ENCODE results near the gene TMEM203. TPM values are rescaled to one million over a fixed set of nuclear protein-coding genes. Genes with fewer than 3 reads are reported as not detected.

TMEM203 gene
- total RNA-seq, 4 donors from 2014 or later: 23.1 to 47.9 (median 30.0) TPM

DNA sequence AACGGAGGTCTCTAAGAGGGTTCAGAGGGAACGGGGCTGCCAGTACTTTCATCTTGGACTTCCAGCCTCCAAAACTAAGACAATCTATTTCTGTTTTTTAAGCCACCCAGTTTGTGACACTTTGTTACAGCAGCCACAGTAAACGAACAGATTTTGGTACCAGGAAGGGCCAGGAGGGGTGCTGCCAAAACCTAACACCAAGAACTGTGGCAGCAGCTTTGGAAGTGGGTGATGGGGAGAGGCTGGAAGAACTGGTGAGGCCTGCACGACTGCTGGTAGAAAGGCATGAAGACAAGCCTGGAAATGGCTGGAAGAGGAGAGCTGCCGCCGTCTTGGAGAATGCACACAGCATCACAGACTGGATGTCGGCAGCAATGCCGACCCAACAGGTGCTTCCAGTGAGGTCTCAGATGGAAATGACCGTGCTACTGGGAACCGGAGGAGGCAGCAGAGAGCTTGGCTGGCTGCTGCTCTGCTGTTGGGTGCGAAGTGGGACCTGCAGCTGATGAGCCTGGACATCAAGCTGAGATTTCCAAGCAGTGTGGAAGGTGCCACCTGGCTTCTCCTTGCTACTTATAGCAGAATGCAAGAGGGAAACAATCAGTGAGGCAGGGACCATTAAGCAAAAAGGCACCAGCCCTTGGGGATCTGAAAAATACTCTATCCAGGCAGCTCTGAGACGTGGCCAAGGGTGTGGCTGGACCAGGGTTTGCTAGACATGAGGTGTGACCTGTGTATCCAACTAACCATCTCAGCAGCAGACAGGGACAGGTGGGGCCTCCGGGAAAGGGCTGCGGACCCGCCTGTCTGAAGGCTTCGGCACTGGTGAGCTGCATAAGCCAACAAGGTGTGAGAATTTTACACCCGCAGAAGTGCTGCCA lies 28.9 kb downstream of the TMEM203 start:
- no peak for DNase-seq (ENCODE audit: low spot score in 2 of 2)
- 51 to 61% methylated on average over 16 to 17 of the region's 17 CpGs for WGBS, 2 donors
- Histone ChIP-seq H3K27me3 (peaks cover 0 to under 1% of the 10 kb centered on the region in 2 donors), H3K9me3 (no peaks in the 10 kb centered on the region), H3K4me3 (no peak overlapping the region), H3K36me3 (peaks cover 3 to 48% (median 24%) of the 10 kb centered on the region in 3 donors), H3K4me1 (peaks cover 0 to 8% (median 0%) of the 10 kb centered on the region in 4 donors), H3K27ac (no peak overlapping the region)
- TF ChIP-seq POLR2A (IDR thresholded peaks at IDR 0.05): no peak
- TF ChIP-seq EP300 (IDR thresholded peaks at IDR 0.05): no peak
- TF ChIP-seq, protein P1, sequence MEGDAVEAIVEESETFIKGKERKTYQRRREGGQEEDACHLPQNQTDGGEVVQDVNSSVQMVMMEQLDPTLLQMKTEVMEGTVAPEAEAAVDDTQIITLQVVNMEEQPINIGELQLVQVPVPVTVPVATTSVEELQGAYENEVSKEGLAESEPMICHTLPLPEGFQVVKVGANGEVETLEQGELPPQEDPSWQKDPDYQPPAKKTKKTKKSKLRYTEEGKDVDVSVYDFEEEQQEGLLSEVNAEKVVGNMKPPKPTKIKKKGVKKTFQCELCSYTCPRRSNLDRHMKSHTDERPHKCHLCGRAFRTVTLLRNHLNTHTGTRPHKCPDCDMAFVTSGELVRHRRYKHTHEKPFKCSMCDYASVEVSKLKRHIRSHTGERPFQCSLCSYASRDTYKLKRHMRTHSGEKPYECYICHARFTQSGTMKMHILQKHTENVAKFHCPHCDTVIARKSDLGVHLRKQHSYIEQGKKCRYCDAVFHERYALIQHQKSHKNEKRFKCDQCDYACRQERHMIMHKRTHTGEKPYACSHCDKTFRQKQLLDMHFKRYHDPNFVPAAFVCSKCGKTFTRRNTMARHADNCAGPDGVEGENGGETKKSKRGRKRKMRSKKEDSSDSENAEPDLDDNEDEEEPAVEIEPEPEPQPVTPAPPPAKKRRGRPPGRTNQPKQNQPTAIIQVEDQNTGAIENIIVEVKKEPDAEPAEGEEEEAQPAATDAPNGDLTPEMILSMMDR (IDR thresholded peaks at IDR 0.05): peak; percentile 12 to 40 (median 26)

DNA sequence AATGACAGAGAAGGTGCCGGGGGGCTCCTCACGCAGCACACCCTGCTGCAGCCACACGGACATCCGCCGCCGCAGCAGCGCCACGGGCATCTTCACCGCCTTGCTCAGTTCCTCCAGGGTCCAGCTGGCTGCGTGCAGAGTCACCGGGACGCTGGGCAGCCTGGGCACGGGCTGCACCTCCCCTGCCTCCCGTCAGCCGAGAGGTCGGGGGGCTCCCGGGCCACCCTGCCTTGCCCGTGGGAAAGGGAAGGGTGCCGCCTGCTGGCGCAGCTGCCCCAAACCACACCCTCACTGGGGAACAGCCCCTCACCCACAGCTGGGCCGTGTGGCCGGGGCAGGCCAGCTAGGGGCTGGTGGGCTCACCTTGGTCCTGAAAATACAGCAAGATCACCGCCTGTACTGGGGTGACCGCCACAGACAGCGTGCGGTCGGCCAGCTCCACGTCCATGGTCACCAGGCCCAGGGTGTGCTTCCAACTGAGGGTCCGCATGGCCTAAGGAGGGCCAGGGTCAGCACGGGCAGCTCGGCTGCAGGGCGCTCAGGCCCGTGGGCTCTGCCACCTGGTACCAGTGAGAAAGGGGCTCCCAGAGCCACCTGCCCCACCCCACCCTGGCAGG lies 30.0 kb downstream of the TMEM203 start:
- WGBS, 2 donors: 40 to 56% methylated on average over 13 to 19 of the region's 33 CpGs
- DNase-seq (ENCODE audit: low spot score in 2 of 2): no peak
- Histone ChIP-seq H3K36me3 (peaks cover 3 to 37% (median 14%) of the 10 kb centered on the region in 3 donors), H3K27me3 (peaks cover 0 to 11% of the 10 kb centered on the region in 2 donors), H3K9me3 (no peaks in the 10 kb centered on the region), H3K4me3 (no peak overlapping the region), H3K27ac (no peak overlapping the region), H3K4me1 (peaks cover 0 to 8% (median 0%) of the 10 kb centered on the region in 4 donors)
- TF ChIP-seq, protein P1 (IDR thresholded peaks at IDR 0.05): no peak
- no peak for TF ChIP-seq EP300 (IDR thresholded peaks at IDR 0.05)
- TF ChIP-seq POLR2A (IDR thresholded peaks at IDR 0.05): no peak

GRCh38 chr9:137174722-137175293 lies 30.6 kb downstream of the TMEM203 start:
- Histone ChIP-seq H3K27me3 (peaks cover 1 to 18% of the 10 kb centered on the region in 2 donors), H3K36me3 (peaks cover 0 to 31% (median 8%) of the 10 kb centered on the region in 3 donors), H3K9me3 (no peaks in the 10 kb centered on the region), H3K4me1 (peaks cover 0 to 10% (median under 1%) of the 10 kb centered on the region in 4 donors), H3K4me3 (no peak overlapping the region), H3K27ac (no peak overlapping the region)
- WGBS, 2 donors: 41 to 45% methylated on average over 11 to 27 of the region's 34 CpGs
- no peak for DNase-seq (ENCODE audit: low spot score in 2 of 2)
- TF ChIP-seq EP300 (IDR thresholded peaks at IDR 0.05) (no peak), POLR2A (IDR thresholded peaks at IDR 0.05) (no peak)
- TF ChIP-seq, protein P1 (IDR thresholded peaks at IDR 0.05): no peak

DNA sequence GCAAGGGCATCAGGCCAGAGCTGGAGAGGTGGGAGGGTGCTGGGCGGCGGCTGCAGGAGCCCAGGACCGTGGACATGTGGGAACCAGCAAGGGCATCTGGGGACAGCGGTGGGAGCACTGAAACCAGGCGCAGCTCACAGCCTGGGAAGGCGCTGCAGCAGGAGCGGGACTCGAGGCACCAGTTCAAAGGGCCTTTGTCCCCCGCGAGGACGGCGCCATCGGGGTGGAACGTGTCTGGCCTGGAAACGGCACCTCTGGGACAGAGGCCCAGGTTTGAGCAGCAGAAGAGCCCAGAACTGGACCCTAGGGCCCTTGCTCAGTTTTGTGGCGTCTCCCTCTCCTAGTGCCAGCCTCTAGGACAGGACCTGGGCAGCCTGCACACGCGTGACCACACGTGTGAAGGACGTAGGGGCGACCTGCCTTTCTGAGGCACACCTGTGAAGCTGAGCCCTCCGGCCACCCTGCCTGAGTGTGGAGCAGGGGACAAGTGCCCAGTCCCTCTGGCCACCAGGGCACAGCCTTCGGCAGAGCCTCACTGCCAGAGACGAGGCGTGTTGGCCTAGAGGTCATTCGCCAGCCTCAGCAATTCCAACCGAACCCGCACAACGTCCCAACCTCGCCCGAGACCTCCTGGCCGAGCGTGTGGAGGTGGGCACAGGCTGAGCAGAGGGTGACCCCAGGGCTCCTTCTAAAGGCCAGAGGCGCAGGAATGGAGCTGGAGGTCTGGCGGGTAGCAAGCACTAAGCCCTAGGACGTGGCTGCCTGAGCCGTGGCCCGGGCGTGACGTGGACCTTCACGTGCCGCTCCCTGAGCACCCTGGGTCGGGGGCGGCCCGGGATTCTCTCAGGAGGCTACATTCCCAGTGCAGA lies 31.4 kb downstream of the TMEM203 start:
- Histone ChIP-seq H3K27ac (no peak overlapping the region), H3K36me3 (peaks cover 0 to 23% (median 0%) of the 10 kb centered on the region in 3 donors), H3K9me3 (no peaks in the 10 kb centered on the region), H3K4me3 (no peak overlapping the region), H3K4me1 (peaks cover 0 to 18% (median 5%) of the 10 kb centered on the region in 4 donors), H3K27me3 (peaks cover 4 to 20% of the 10 kb centered on the region in 2 donors)
- 82 to 83% methylated on average over 35 to 40 of the region's 45 CpGs for WGBS, 2 donors
- DNase-seq (ENCODE audit: low spot score in 2 of 2): no peak
- TF ChIP-seq, protein P1 (IDR thresholded peaks at IDR 0.05): no peak
- TF ChIP-seq POLR2A (IDR thresholded peaks at IDR 0.05) (no peak), EP300 (IDR thresholded peaks at IDR 0.05) (no peak)

All from tibial nerve (tissue), 4 donors.